Stimulated activated CD4-positive, alpha-beta T cell treated with anti-CD3 and anti-CD28 coated beads, Interleukin-15, amount 100 ng/mL, for 24 hours (primary cell): ENCODE measurements around the gene STX8.
"Not testable (repeated sequence)": the region's sequence is repeated elsewhere in the genome, so short reads cannot be mapped to it uniquely, and the experiment has no call there.

ENCODE experiments used
- DNase-seq: peaks from one replicate; pipeline ENCODE4 v3.0.0-alpha.2; 2020

STX8 gene, protein sequence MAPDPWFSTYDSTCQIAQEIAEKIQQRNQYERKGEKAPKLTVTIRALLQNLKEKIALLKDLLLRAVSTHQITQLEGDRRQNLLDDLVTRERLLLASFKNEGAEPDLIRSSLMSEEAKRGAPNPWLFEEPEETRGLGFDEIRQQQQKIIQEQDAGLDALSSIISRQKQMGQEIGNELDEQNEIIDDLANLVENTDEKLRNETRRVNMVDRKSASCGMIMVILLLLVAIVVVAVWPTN

DNA sequence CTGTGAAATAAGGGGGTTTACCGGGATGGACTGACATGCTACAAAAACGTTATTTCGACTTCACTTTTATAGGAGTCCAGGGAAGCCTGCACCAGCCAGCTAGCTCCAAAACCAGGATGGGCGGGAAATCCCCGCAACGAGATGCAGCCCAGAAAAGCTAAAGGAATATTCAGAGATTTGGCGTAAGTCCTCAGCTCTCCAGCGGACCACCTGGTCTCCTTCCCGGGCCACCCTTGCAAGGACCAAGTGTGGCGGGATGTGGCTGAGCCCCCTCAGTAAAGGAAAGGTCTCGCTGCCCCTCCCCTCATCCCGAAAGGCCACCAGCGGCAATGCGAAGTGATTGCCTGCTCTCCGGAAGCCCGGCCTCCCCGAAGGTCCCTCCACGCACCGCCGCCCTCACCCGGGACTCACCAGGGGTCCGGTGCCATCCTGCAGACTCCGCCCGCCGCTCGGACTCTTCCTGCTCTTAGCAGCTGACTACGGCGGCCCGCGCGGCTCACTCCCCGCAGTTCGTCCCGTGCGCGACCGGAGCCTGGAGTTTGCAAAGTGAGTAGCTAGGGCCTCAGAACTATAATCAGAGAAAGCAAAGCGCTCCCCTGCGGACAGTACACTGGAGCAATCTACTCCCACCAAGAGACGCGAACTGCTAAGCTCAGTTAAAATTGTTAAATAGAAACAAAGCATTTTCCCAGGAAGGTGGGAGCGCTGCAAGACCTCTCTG is at the start of gene STX8:
Gene STX8 (minus strand): TSS at position 440 of the 721 bp plus-strand sequence. CDS start 12 bp downstream, at position 428.
- DNase-seq = peak; percentile 90

- DNase-seq = no peak
These were observed 47.3 kb upstream of the STX8 start for GRCh38 chr17:9622961-9623360.

DNA sequence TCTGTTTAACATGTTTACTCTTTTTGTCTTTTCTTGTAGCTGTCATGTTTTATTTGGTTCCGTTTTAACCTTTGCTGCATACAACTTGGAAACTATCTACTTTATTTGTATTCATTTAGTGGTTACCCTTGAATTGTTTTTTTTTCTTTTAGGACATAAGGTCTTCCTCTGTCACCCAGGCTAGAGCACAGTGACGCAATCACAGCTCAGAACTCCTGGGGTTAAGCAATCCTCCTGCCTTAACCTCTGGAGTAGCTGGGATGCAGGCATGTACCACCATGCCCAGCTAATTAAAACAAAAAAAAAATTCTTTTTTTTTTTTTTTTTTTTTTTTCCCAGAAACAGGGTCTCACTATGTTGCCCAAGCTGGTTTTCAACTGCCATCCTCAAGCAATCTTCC is 39.9 kb upstream of the STX8 start:
- no peak for DNase-seq

- DNase-seq = no peak
These were observed 36.4 kb upstream of the STX8 start for GRCh38 chr17:9612006-9612405.

GRCh38 chr17:9611557-9611956 is 35.9 kb upstream of the STX8 start:
- no peak for DNase-seq

GRCh38 chr17:9607058-9607457 is 31.4 kb upstream of the STX8 start:
- not testable (repeated sequence) for DNase-seq

GRCh38 chr17:9606453-9606852 is 30.8 kb upstream of the STX8 start:
- no peak for DNase-seq

GRCh38 chr17:9604583-9604982 is 29.0 kb upstream of the STX8 start:
- not testable (repeated sequence) for DNase-seq

DNA sequence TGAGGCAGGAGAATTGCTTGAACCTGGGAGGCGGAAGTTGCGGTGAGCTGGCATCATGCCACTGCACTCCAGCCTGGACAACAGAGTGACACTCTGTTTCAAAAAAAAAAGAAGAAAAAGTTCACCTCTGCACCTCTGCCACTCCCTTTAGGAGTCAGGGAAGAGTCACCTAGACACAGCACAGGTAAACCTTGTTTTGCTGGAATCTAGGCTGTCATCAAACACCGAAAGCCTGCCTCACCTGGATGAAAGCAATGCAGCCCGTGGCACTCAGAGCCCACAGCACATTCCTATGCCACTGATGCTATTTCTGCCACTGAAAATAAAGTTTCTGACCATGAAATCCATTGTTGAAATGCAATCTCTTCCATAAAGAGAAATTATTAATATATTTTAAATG is 23.0 kb upstream of the STX8 start:
- no peak for DNase-seq

DNA sequence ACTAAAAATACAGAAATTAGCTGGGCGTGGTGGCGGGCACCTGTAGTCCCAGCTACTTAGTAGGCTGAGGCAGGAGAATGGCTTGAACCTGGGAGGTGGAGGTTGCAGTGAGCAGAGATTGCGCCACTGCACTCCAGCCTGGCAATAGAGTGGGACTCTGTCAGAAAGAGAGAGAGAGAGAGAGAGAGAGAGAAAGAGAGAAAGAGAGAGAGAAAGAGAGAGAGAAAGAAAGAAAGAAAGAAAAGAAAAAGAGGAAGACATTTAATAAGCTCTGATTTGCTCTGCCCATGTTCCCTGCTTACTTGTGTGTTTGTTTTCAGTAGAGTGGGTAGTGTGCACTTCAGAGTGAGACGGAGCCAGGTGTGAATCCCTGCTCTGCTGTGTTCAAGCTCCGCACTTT is 22.0 kb upstream of the STX8 start:
- DNase-seq = not testable (repeated sequence)

GRCh38 chr17:9594065-9594464 is 18.4 kb upstream of the STX8 start:
- no peak for DNase-seq

GRCh38 chr17:9587969-9588656 is 12.5 kb upstream of the STX8 start:
- no peak for DNase-seq

- DNase-seq = no peak
These were observed 1.7 kb upstream of the STX8 start for GRCh38 chr17:9577373-9577709.

GRCh38 chr17:9576521-9577372 is 1.1 kb upstream of the STX8 start, which contains the start of gene CFAP52:
Gene CFAP52, plus strand, starts transcription at chr17:9576642. Its CDS starts 54 bp downstream, at chr17:9576696.
- DNase-seq = peak; percentile 84

DNA sequence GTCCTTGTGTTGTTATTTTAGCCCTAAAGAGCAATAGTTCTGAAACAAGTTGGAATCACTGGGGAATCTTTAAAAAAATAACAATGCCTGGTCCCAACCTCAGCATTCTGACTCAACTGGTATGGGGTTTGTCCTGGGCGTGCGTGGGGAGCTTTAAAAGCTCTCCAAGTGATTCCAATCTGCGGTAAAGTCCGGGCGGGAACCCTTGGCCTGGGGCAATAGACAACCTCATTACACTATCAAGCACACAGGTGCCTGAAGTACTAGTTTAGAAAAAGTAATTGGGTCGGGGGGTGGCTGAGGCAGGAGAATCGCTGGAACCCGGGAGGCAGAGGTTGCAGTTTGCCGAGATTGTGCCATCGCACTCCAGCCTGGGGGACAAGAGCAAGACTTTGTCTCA is 4.4 kb downstream of the STX8 start:
- no peak for DNase-seq

DNA sequence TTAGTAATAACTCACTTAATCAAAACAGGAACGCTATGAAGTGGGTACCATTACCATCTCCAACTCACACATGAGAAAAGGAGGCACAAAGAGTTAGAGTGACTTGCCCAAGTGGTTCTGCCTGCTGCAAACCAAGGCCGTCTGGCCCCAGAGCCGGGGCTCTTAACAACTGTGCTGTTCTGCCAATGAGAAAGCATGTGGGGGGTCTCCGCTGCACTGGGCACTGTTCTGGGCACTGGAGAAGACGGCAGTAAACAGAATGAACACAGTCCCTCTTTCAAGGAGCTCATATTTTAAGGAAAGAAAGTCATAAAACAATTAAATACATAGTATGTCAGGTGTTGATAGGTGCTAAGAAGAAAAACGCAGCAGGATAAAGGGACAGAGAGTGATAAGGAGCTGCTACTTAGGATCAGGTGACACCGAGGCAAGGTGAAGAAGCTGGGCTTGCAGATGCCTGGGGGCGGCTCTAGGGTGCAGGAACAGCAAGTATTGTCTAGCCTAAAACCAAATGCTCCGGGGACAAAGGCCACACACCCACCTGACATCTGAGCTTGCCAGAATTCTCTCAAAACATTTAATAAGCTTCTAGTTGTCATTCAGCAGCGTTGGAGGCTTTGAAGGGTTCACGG is 6.5 kb downstream of the STX8 start:
- no peak for DNase-seq

DNA sequence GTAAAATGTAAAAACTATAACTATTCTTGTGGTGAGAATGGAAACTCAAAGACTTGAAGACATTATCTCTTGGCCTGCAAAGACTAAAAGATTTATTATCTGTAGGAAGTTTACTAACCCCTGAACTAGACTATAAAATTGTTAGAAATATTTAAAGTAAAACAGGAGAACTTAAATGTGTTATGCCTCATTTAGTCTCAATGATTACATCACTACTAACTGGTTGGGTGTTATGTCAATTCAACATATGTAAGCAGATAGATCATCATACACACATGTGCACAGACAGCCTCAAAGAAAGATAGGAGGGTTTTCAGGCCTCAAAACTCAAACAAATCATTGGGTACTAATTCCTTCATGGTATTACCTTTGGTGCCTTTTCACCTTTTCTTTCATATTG is 7.6 kb downstream of the STX8 start:
- DNase-seq = no peak

DNA sequence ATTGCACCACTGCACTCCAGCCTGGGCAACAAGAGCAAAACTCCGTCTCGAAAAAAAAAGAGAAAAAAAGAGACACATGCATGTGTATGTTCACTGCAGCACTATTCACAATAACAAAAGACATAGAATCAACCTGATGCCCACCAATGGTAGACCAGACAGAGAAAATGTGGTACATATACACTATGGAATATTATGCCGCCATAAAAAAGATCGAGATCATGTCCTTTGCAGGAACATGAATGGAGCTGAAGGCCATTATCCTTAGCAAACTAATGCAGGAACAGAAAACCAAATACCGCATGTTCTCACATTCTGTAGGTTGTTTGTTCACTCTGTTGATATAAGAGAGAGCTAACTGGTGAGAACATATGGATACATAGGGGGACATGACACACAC is 8.9 kb downstream of the STX8 start:
- not testable (repeated sequence) for DNase-seq

DNA sequence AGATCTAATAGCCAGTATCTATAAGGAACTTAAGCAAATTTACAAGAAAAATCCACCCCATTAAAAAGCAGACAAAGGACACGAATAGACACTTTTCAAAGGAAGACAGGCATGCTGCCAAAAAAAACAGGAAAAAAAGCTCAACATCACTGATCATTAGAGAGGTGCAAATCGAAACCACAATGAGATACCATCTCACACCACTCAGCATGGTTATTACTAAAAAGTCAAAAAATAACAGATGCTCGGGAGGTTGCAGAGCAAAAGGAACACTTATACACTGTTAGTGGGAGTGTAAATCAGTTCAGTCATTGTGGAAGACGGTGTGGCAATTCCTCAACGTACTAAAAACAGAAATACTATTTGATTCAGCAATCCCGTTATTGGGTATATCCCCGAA is 9.6 kb downstream of the STX8 start:
- no peak for DNase-seq

DNA sequence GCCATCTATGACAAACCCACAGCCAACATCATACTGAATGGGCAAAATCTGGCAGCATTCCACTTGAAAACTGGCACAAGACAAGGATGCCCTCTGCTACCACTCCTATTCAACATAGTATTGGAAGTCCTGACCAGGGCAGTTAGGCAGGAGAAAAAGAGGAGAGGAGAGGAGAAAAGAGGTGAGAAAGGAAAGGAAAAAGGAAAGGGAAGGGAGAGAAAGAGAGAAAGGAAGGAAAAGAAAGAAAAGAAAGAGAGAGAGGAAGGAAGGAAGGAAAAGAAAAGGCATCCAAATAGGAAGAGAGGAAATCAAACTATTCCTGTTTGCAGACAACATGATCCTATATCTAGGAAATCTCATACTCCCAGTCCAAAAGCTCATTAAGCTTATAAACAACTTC is 11.5 kb downstream of the STX8 start:
- no peak for DNase-seq

GRCh38 chr17:9557857-9558256 is 17.8 kb downstream of the STX8 start:
- DNase-seq = no peak

DNA sequence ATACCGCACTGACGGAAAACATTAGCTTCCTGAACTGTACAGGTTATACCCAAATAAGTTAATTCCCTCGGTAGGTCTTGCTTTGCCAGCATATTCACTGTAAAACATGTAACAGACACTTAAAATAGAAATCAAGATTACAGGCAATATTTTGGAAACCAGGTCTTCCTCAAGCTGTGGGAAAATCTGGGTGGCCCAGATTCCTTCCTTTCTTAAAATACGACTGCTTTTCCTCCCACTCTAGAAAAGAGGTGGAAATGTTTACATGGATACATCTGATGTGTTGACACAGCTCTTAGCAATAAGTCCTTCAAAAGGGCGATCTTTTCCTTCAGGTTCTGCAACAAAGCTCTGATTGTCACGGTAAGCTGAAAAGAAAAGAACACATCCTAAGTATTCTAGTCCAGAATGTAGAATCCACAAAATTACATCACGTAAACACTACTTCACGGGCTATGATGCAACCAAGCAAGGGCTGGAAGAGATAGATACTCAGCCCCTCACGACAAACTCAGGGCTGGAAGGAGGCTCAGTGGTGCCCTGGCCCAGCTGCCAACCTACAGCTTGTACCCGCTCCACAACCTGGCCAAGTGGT is 18.4 kb downstream of the STX8 start:
- DNase-seq = no peak
